A549 (cell line): ENCODE measurements around the gene OXNAD1. TPM values are rescaled to one million over a fixed set of nuclear protein-coding genes. Genes with fewer than 3 reads are reported as not detected.

Experiments
- ATAC-seq, 2 experiments: fragments of 200-7000 bp in 1 of 2; fragments of >200 bp in 1 of 2; cut with Nextera tagmentation in 1 of 2; cut with Tn5 transposase in 1 of 2; 3 replicates each; pipeline versions ENCODE4 v1.8.0 to v1.9.1; 2018 to 2020; ENCODE audit warnings: mild to moderate bottlenecking in 1 of 2, moderate library complexity in 1 of 2
- CTCF ChIA-PET: fragments of 300-600 bp; sonication (Branson Sonifier 250); formaldehyde crosslinking; extraction: SDS; loops from one replicate; lab custom pipeline; 2021; ENCODE audit warnings: antibody characterized with exemption, inconsistent platforms; lab: Yijun Ruan, JAX
- POLR2A ChIA-PET: fragments of 350-600 bp; formaldehyde crosslinking; extraction: SDS; loops from one replicate; lab custom pipeline; 2021; ENCODE audit warnings: antibody characterized with exemption, inconsistent platforms; lab: Yijun Ruan, JAX
- DNase-seq, 2 experiments: peaks; one replicate each; pipeline versions ENCODE4 v3.0.0 to v3.0.0-alpha.2; 2011 to 2016; ENCODE audit warnings: low read depth in 1 of 2, low spot score in 1 of 2
- FAIRE-seq: peaks from 2 replicates; lab custom pipeline; 2011; peaks lifted over from hg19 to GRCh38; lab: Jason Lieb, UNC
- H3K27ac ChIP-seq, 2 experiments: fragments of >200 bp; sonication (Bioruptor Twin); formaldehyde crosslinking; 3 replicates each; pipeline ENCODE4 v1.5.1; 2016 to 2017
- H3K4me1 ChIP-seq: fragments of >200 bp; sonication (Bioruptor Twin); formaldehyde crosslinking; 3 replicates; pipeline ENCODE4 v1.6.1; 2016
- H3K4me2 ChIP-seq: fragments of >200 bp; sonication (Bioruptor Twin); formaldehyde crosslinking; 3 replicates; pipeline ENCODE4 v1.6.1; 2016
- H3K4me3 ChIP-seq: fragments of >200 bp; sonication (Bioruptor Twin); formaldehyde crosslinking; 3 replicates; pipeline ENCODE4 v1.5.1; 2016
- H3K9me3 ChIP-seq: fragments of >200 bp; sonication (Bioruptor Twin); formaldehyde crosslinking; 3 replicates; pipeline ENCODE4 v1.6.1; 2016
- ATOH8 ChIP-seq: fragments of 250-450 bp; sonication (Bioruptor Pico); IDR thresholded peaks from 2 replicates; pipeline ENCODE4 v1.5.0; 2020; ENCODE audit warnings: low read depth, mild to moderate bottlenecking, moderate library complexity
- CBX2 ChIP-seq: fragments of 200-600 bp; sonication (generic); IDR thresholded peaks from 2 replicates; pipeline ENCODE4 v1.6.1; 2016; ENCODE audit warnings: low read depth, mild to moderate bottlenecking, borderline replicate concordance
- CHD2 ChIP-seq: fragments of 150-350 bp; IDR thresholded peaks from 2 replicates; pipeline ENCODE4 v1.6.1; 2014; ENCODE audit warnings: low read length; ENCODE audit not compliant: partially characterized antibody
- E2F6 ChIP-seq: IDR thresholded peaks from 2 replicates; pipeline ENCODE4 v1.6.1; 2012; ENCODE audit warnings: low read depth, borderline replicate concordance
- EHMT2 ChIP-seq: fragments of 200-600 bp; sonication (generic); IDR thresholded peaks from 2 replicates; pipeline ENCODE4 v1.6.1; 2016; ENCODE audit warnings: antibody characterized with exemption, low read depth, mild to moderate bottlenecking, moderate library complexity
- EP300 ChIP-seq, 2 experiments: fragments of >200 bp; sonication (Bioruptor Twin); formaldehyde crosslinking; IDR thresholded peaks; 2 replicates in 1 of 2; 3 replicates in 1 of 2; pipeline ENCODE4 v1.6.1; 2016 to 2017
- ESRRA ChIP-seq: fragments of 150-350 bp; IDR thresholded peaks from 2 replicates; pipeline ENCODE4 v1.6.1; 2014; ENCODE audit warnings: mild to moderate bottlenecking, low read length, borderline replicate concordance
- FOSL2 ChIP-seq, 2 experiments: fragments of 450-650 bp in 1 of 2; fragments of >200 bp in 1 of 2; sonication (Bioruptor Twin) in 1 of 2; formaldehyde crosslinking; IDR thresholded peaks; 2 replicates each; pipeline versions ENCODE4 v1.5.0 to v1.6.1; 2016 to 2020; ENCODE audit warnings: mild to moderate bottlenecking in 1 of 2, moderate library complexity in 1 of 2
- GATA3 ChIP-seq: IDR thresholded peaks from 2 replicates; pipeline ENCODE4 v1.6.1; 2012; ENCODE audit warnings: borderline replicate concordance
- JUNB ChIP-seq: fragments of >200 bp; sonication (Bioruptor Twin); formaldehyde crosslinking; IDR thresholded peaks from 2 replicates; pipeline ENCODE4 v1.6.1; 2016
- MAFK ChIP-seq: fragments of 450-650 bp; IDR thresholded peaks from 2 replicates; pipeline ENCODE4 v1.6.1; 2014; ENCODE audit not compliant: partially characterized antibody
- MYC ChIP-seq: IDR thresholded peaks from 2 replicates; pipeline ENCODE4 v1.6.1; 2012; ENCODE audit warnings: mild to moderate bottlenecking, inconsistent platforms, low read length, improper control_type of control experiment, borderline replicate concordance
- NFE2L2 ChIP-seq: fragments of 150-350 bp; conservative IDR thresholded peaks from 2 replicates; pipeline ENCODE4 v1.6.1; 2014; ENCODE audit warnings: low read length
- NR3C1 ChIP-seq: fragments of >200 bp; sonication (Bioruptor Twin); formaldehyde crosslinking; IDR thresholded peaks from 3 replicates; pipeline ENCODE4 v1.6.1; 2017
- PBX3 ChIP-seq: IDR thresholded peaks from 2 replicates; pipeline ENCODE4 v1.6.1; 2012
- POLR2A ChIP-seq: IDR thresholded peaks from 2 replicates; pipeline ENCODE4 v1.6.1; 2012; ENCODE audit warnings: mild to moderate bottlenecking, low read length
- RAD21 ChIP-seq, 2 experiments: fragments of >200 bp in 1 of 2; sonication (Bioruptor Twin) in 1 of 2; formaldehyde crosslinking in 1 of 2; IDR thresholded peaks in 1 of 2; conservative IDR thresholded peaks in 1 of 2; 2 replicates in 1 of 2; 3 replicates in 1 of 2; pipeline ENCODE4 v1.6.1; 2012 to 2018; ENCODE audit warnings: inconsistent platforms in 1 of 2
- RARB ChIP-seq: fragments of 250-450 bp; sonication (Bioruptor Pico); IDR thresholded peaks from 2 replicates; pipeline ENCODE4 v1.8.0; 2021; ENCODE audit warnings: mild to moderate bottlenecking, moderate library complexity
- RCOR1 ChIP-seq: fragments of 150-350 bp; IDR thresholded peaks from 2 replicates; pipeline ENCODE4 v1.6.1; 2014; ENCODE audit warnings: antibody characterized with exemption, low read length, low read depth
- RFX5 ChIP-seq: fragments of 450-650 bp; IDR thresholded peaks from 2 replicates; pipeline ENCODE4 v1.7.1; 2014; ENCODE audit warnings: antibody characterized with exemption, mild to moderate bottlenecking, moderate library complexity
- RNF2 ChIP-seq: fragments of 200-600 bp; sonication (generic); IDR thresholded peaks from 2 replicates; pipeline ENCODE4 v1.6.1; 2016; ENCODE audit warnings: low read depth, mild to moderate bottlenecking, antibody characterized with exemption, moderate library complexity, borderline replicate concordance
- SMC3 ChIP-seq: fragments of >200 bp; sonication (Bioruptor Twin); formaldehyde crosslinking; IDR thresholded peaks from 3 replicates; pipeline ENCODE4 v1.6.1; 2018; ENCODE audit warnings: inconsistent platforms
- TP53 ChIP-seq: fragments of 250-450 bp; sonication (Bioruptor Pico); IDR thresholded peaks from 2 replicates; pipeline ENCODE4 v1.5.0; 2021; ENCODE audit warnings: mild to moderate bottlenecking, moderate library complexity
- ZC3H11A ChIP-seq: fragments of 450-650 bp; IDR thresholded peaks from 2 replicates; pipeline ENCODE4 v1.6.1; 2014; ENCODE audit warnings: antibody characterized with exemption, mild to moderate bottlenecking
- ZFP36 ChIP-seq: fragments of 450-650 bp; IDR thresholded peaks from 2 replicates; pipeline ENCODE4 v1.6.1; 2014; ENCODE audit warnings: borderline replicate concordance; ENCODE audit not compliant: partially characterized antibody
- ZSCAN20 ChIP-seq: fragments of 250-450 bp; sonication (Bioruptor Pico); IDR thresholded peaks from 2 replicates; pipeline ENCODE4 v1.8.0; 2022; ENCODE audit warnings: mild to moderate bottlenecking, moderate library complexity
- WGBS: methylation state at CpG from one replicate; pipeline ENCODE4 v1.1.6; 2017; ENCODE audit errors: missing lambda C conversion rate; 5-methylcytosine and 5-hydroxymethylcytosine counted together
- polyA plus RNA-seq, 4 experiments: library from polyadenylated mRNA; depleted of rRNA in 3 of 4; stranded (reverse); fragments of >200 nt; fragmentation: RNase III in 1 of 4; extraction: RNeasy Plus Mini Kit Qiagen cat#74134 plus additional on column Dnase treatment in 1 of 4; gene quantifications; 2 replicates in 3 of 4; 3 replicates in 1 of 4; pipeline ENCODE4 v1.2.3, GENCODE V29; 2011 to 2017
- TF ChIP-seq, protein P1 (sequence below): fragments of >200 bp; sonication (Bioruptor Twin); formaldehyde crosslinking; IDR thresholded peaks from 2 replicates; pipeline ENCODE4 v1.6.1; 2016
- TF ChIP-seq, protein P2 (sequence below): fragments of 150-350 bp; IDR thresholded peaks from 2 replicates; pipeline ENCODE4 v1.6.1; 2014; ENCODE audit warnings: low read depth, mild to moderate bottlenecking, low read length

The OXNAD1 gene
- polyA plus RNA-seq, 2 of the 4 experiments (the other 2 are of a cell fraction) = 8.8 to 25.9 TPM

- no peak for TF ChIP-seq PBX3
- no peak for TF ChIP-seq ZSCAN20
- no peak for TF ChIP-seq NFE2L2
- TF ChIP-seq ZFP36 = no peak
- TF ChIP-seq JUNB = no peak
- no peak for TF ChIP-seq ZC3H11A
- TF ChIP-seq RAD21 (conservative IDR thresholded peaks at IDR 0.05 in 1 of 2, IDR thresholded peaks at IDR 0.05 in 1 of 2) = no peak
- no peak for TF ChIP-seq FOSL2 (IDR thresholded peaks at IDR 0.05)
- TF ChIP-seq FOSL2 (CRISPR knock-in tag; IDR thresholded peaks at IDR 0.05) = no peak
- TF ChIP-seq RARB (CRISPR knock-in tag) = no peak
- TF ChIP-seq RCOR1 = no peak
- no peak for TF ChIP-seq RFX5
- TF ChIP-seq POLR2A = no peak
- no peak for TF ChIP-seq CHD2
- TF ChIP-seq SMC3 = no peak
- Histone ChIP-seq H3K4me2 (no peak overlapping the region), H3K4me1 (no peaks in the 10 kb centered on the region), H3K27ac (no peak overlapping the region), H3K9me3 (no peaks in the 10 kb centered on the region), H3K4me3 (no peak overlapping the region)
- CTCF ChIA-PET = interaction anchor here (0.9 to 2.2 kb wide), 2 partner anchors 16 to 232 kb away, joined by 3 to 4 read pairs; no protein-coding TSS in a partner anchor
- WGBS = 95% methylated on average over 1 of the region's 1 CpG
- no peak for FAIRE-seq
- no peak for ATAC-seq
- no peak for DNase-seq
- POLR2A ChIA-PET = no interaction called here
These were observed 19.6 kb downstream of the OXNAD1 start for GRCh38 chr3:16284633-16285032.

GRCh38 chr3:16286161-16286560, 21.1 kb downstream of the OXNAD1 start:
- ATAC-seq = no peak
- FAIRE-seq = no peak
- Histone ChIP-seq H3K27ac (no peak overlapping the region), H3K9me3 (no peaks in the 10 kb centered on the region)
- DNase-seq = no peak
- CTCF ChIA-PET = interaction anchor here (0.7 to 2.4 kb wide), 6 partner anchors 18 to 265 kb away, joined by 3 to 16 read pairs (median 4); partner anchors contain the start of genes DPH3 and OXNAD1
- TF ChIP-seq ESRRA = no peak
- TF ChIP-seq MAFK = no peak
- no peak for TF ChIP-seq EP300 (IDR thresholded peaks at IDR 0.05)
- no peak for TF ChIP-seq NR3C1
- no peak for TF ChIP-seq E2F6
- TF ChIP-seq, protein P1, sequence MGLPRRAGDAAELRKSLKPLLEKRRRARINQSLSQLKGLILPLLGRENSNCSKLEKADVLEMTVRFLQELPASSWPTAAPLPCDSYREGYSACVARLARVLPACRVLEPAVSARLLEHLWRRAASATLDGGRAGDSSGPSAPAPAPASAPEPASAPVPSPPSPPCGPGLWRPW = no peak
- no peak for TF ChIP-seq NFE2L2
- TF ChIP-seq MYC = no peak
- TF ChIP-seq GATA3 = no peak
- no peak for TF ChIP-seq TP53 (CRISPR knock-in tag)
- TF ChIP-seq RNF2 = no peak
- no peak for TF ChIP-seq EHMT2
- no peak for TF ChIP-seq ZC3H11A
- TF ChIP-seq, protein P2, sequence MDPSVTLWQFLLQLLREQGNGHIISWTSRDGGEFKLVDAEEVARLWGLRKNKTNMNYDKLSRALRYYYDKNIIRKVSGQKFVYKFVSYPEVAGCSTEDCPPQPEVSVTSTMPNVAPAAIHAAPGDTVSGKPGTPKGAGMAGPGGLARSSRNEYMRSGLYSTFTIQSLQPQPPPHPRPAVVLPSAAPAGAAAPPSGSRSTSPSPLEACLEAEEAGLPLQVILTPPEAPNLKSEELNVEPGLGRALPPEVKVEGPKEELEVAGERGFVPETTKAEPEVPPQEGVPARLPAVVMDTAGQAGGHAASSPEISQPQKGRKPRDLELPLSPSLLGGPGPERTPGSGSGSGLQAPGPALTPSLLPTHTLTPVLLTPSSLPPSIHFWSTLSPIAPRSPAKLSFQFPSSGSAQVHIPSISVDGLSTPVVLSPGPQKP = no peak
- TF ChIP-seq RARB (CRISPR knock-in tag) = no peak
- TF ChIP-seq ATOH8 = no peak
- TF ChIP-seq CBX2 = no peak
- TF ChIP-seq, all 56 proteins: peak for 0
- H3K4me2 ChIP-seq = no peak overlapping the region
- H3K4me1 ChIP-seq = no peaks in the 10 kb centered on the region
- POLR2A ChIA-PET = no interaction called here
- 92% methylated on average over 3 of the region's 3 CpGs for WGBS
- no peak overlapping the region for H3K4me3 ChIP-seq
